Measurements from ENCODE around the gene SST.

Gene SST

GRCh38 chr3:187626581-187626980 is 43.6 kb downstream of the SST start:
- DNase-seq: no peak

- DNase-seq: peak; percentile 21
These were observed 45.6 kb downstream of the SST start for GRCh38 chr3:187624588-187624987.

GRCh38 chr3:187623285-187623814 is 46.8 kb downstream of the SST start:
- DNase-seq: no peak

GRCh38 chr3:187621881-187622280 is 48.3 kb downstream of the SST start:
- no peak for DNase-seq

- DNase-seq: no peak
These were observed 50.7 kb downstream of the SST start for GRCh38 chr3:187619461-187619860.

All from fibroblast of upper back skin (primary cell).